GM19438 (cell line): ENCODE data around the gene NOX3.
"Not testable (repeated sequence)": the region's sequence is repeated elsewhere in the genome, so short reads cannot be mapped to it uniquely, and the experiment has no call there.

Source experiments
- ATAC-seq: cut with Tn5 transposase; IDR thresholded peaks from one replicate; pipeline ENCODE4 v1.9.1; 2021; ENCODE audit warnings: low read depth; ENCODE audit not compliant: unreplicated experiment

Gene NOX3

GRCh38 chr6:155377061-155377460, 78.6 kb downstream of the NOX3 start:
- ATAC-seq: no peak

GRCh38 chr6:155375801-155376200, 79.8 kb downstream of the NOX3 start:
- ATAC-seq: no peak

GRCh38 chr6:155374681-155375080, 81.0 kb downstream of the NOX3 start:
- ATAC-seq: no peak

GRCh38 chr6:155373276-155373675, 82.4 kb downstream of the NOX3 start:
- no peak for ATAC-seq

- ATAC-seq: no peak
These were observed 83.4 kb downstream of the NOX3 start for GRCh38 chr6:155372256-155372655.

- no peak for ATAC-seq
These were observed 84.4 kb downstream of the NOX3 start for GRCh38 chr6:155371230-155371629.

- ATAC-seq: no peak
These were observed 89.3 kb downstream of the NOX3 start for GRCh38 chr6:155366325-155366724.

GRCh38 chr6:155364844-155365437, 90.7 kb downstream of the NOX3 start:
- ATAC-seq: no peak

GRCh38 chr6:155364021-155364420, 91.6 kb downstream of the NOX3 start:
- not testable (repeated sequence) for ATAC-seq

GRCh38 chr6:155362968-155363632, 92.5 kb downstream of the NOX3 start:
- not testable (repeated sequence) for ATAC-seq

GRCh38 chr6:155354167-155354566, 101.5 kb downstream of the NOX3 start:
- no peak for ATAC-seq

GRCh38 chr6:155352811-155353210, 102.8 kb downstream of the NOX3 start:
- no peak for ATAC-seq

GRCh38 chr6:155352130-155352420, 103.6 kb downstream of the NOX3 start:
- no peak for ATAC-seq

GRCh38 chr6:155351273-155352129, 104.1 kb downstream of the NOX3 start:
- ATAC-seq: peak; percentile 87

- ATAC-seq: no peak
These were observed 105.7 kb downstream of the NOX3 start for GRCh38 chr6:155349956-155350355.

- no peak for ATAC-seq
These were observed 106.5 kb downstream of the NOX3 start for GRCh38 chr6:155349129-155349528.

- ATAC-seq: no peak
These were observed 107.8 kb downstream of the NOX3 start for GRCh38 chr6:155347800-155348199.

- ATAC-seq: no peak
These were observed 108.7 kb downstream of the NOX3 start for GRCh38 chr6:155346957-155347356.
